ENCODE data around the gene TRIM29. TPM values are rescaled to one million over a fixed set of nuclear protein-coding genes. Genes with fewer than 3 reads are reported as not detected.

TRIM29 gene
- polyA plus RNA-seq, 1 experiment, result 1.5 TPM

GRCh38 chr11:120174866-120175265 lies 37.0 kb upstream of the TRIM29 start:
- ChIA-PET CTCF (interaction anchor here (0.7 to 12.1 kb wide), 3 partner anchors 36 to 128 kb away, joined by 3 to 250 read pairs (median 187); partner anchors contain the start of gene OAF), POLR2A (no interaction called here)
- no peak for DNase-seq (ENCODE audit: low read depth)
- Histone ChIP-seq H3K4me3 (ENCODE audit: low read depth, low read length) (no peak overlapping the region), H3K27me3 (ENCODE audit: control insufficient read depth, insufficient read depth, low read length) (peaks cover 20% of the 10 kb centered on the region), H3K36me3 (ENCODE audit: control insufficient read depth, insufficient read depth, low read length) (no peaks in the 10 kb centered on the region)
- TF ChIP-seq, protein P1, sequence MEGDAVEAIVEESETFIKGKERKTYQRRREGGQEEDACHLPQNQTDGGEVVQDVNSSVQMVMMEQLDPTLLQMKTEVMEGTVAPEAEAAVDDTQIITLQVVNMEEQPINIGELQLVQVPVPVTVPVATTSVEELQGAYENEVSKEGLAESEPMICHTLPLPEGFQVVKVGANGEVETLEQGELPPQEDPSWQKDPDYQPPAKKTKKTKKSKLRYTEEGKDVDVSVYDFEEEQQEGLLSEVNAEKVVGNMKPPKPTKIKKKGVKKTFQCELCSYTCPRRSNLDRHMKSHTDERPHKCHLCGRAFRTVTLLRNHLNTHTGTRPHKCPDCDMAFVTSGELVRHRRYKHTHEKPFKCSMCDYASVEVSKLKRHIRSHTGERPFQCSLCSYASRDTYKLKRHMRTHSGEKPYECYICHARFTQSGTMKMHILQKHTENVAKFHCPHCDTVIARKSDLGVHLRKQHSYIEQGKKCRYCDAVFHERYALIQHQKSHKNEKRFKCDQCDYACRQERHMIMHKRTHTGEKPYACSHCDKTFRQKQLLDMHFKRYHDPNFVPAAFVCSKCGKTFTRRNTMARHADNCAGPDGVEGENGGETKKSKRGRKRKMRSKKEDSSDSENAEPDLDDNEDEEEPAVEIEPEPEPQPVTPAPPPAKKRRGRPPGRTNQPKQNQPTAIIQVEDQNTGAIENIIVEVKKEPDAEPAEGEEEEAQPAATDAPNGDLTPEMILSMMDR (IDR thresholded peaks at IDR 0.05; ENCODE audit: insufficient read depth, low read depth, low read length), result no peak

- Histone ChIP-seq H3K36me3 (ENCODE audit: control insufficient read depth, insufficient read depth, low read length) (no peaks in the 10 kb centered on the region), H3K27me3 (ENCODE audit: control insufficient read depth, insufficient read depth, low read length) (peaks cover 20% of the 10 kb centered on the region), H3K4me3 (ENCODE audit: low read depth, low read length) (no peak overlapping the region)
- TF ChIP-seq, protein P1 (IDR thresholded peaks at IDR 0.05; ENCODE audit: insufficient read depth, low read depth, low read length), result no peak
- POLR2A ChIA-PET, result no interaction called here
- DNase-seq (ENCODE audit: low read depth), result no peak
- CTCF ChIA-PET, result interaction anchor here (9.1 to 12.1 kb wide), 2 partner anchors 56 to 129 kb away, joined by 187 to 250 read pairs; no protein-coding TSS in a partner anchor
Measured at GRCh38 chr11:120173807-120174206, 35.9 kb upstream of the TRIM29 start.

DNA sequence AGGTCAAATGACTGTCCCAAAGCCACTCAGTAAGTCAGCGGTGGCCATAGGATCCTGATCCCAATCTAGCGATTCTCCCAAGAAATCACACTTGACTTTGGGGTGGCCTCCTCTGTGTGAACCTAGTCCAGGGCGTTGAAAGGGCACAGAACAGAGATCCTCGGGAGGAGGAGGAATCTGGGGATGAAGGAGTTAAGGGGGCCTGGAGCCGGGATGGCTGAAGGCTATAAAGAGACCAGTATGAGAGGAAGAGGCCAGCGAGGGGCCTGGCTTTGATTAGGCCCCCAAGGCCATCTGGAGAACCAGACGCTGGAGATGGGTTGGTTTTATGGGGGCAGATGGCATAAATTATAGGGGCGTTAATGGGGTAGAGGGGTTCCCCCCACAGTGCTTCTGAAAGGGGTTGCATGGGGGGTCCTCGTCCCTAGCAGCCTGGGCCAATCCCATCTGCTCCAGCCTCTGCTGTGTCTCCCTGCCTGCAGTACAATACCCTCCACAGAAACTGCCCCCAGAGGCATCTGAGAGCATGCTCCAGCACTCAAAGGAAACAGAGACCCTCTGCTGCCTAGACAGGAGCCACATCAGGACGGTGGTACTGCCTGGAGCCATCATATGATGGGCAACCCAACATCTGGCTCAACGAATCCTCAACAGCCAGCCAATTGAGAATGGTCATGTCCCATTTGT lies 35.2 kb upstream of the TRIM29 start:
- peaks cover 22% of the 10 kb centered on the region for H3K27me3 ChIP-seq (ENCODE audit: control insufficient read depth, insufficient read depth, low read length)
- ChIA-PET CTCF (interaction anchor here (1.0 to 12.1 kb wide), 5 partner anchors 7 to 129 kb away, joined by 4 to 250 read pairs (median 63); partner anchors contain the start of gene POU2F3), POLR2A (no interaction called here)
- H3K4me3 ChIP-seq (ENCODE audit: low read depth, low read length), result no peak overlapping the region
- DNase-seq (ENCODE audit: low read depth), result no peak
- no peaks in the 10 kb centered on the region for H3K36me3 ChIP-seq (ENCODE audit: control insufficient read depth, insufficient read depth, low read length)
- TF ChIP-seq, protein P1 (IDR thresholded peaks at IDR 0.05; ENCODE audit: insufficient read depth, low read depth, low read length), result no peak

DNA sequence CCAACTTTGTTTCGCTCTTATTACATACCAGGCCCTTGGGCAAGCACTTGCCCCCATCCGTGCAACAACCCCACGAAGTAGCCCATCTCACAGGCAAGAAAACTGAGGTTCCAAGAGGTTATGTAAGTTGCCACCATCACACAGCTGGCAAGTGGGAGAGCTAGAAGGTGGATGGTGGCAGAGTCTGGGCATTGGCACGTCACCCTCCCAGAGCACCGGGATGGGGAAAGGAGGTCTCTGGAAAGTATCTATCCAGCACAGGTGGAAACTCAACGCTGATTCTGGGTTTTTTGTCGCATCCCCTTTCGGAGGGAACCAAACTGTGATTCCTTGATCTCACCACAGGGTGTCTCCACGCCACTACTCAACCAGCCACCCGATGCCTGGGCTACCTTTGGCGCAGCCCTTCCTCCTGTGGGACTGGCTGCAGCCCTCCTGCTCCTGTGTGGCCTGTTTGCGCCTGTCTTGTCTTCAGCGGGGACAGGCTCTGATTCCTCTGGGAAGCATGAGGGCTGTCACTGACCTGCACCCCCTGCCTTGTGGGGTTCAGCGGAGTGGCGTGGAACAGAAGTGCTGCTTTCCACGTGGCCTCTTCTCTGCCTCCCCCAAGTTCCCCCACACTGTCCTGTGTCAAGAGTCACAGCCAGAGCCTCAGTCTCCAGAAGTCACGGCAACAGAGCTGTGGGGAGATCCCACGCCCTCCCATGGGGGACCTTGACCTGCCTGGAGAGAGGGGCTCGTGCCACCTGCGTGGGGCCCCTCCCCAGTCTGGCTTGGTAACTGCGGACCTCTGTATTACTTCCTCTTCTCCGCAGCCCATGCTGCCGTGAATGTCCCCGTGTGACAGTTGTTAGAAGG lies 34.4 kb upstream of the TRIM29 start:
- Histone ChIP-seq H3K27me3 (ENCODE audit: control insufficient read depth, insufficient read depth, low read length) (peaks cover 22% of the 10 kb centered on the region), H3K36me3 (ENCODE audit: control insufficient read depth, insufficient read depth, low read length) (no peaks in the 10 kb centered on the region), H3K4me3 (ENCODE audit: low read depth, low read length) (no peak overlapping the region)
- TF ChIP-seq, protein P1 (IDR thresholded peaks at IDR 0.05; ENCODE audit: insufficient read depth, low read depth, low read length), result peak; percentile 80
- CTCF ChIA-PET, result interaction anchor here (1.0 to 12.1 kb wide), 16 partner anchors 8 to 130 kb away, joined by 3 to 250 read pairs (median 5); partner anchors contain the start of gene POU2F3
- POLR2A ChIA-PET, result no interaction called here
- DNase-seq (ENCODE audit: low read depth), result no peak

DNA sequence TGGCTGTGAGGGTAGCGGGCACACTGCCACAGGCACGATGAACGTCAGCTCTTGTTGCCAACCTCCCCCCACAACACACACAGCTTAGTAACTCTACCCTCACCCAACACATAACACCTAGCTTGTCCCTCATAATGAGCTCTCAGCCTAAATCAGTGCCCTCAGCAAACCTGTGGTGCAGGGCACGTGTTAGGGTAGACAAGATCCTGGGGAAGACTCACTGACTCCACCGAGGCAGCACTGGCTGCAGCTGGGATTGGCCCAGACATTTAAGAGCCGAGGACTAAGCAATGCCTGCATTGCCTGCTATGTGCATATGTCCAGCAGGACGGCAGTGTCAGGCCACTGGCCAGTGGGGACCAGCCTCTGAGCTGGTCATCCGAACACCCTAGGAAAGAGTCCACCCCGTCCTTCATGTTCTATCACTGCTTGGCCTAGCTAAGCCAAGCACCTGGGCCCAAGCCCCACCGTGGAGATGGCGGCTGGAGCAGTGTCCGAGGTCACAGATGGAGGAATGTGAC lies 32.9 kb upstream of the TRIM29 start:
- CTCF ChIA-PET, result interaction anchor here (1.2 to 12.1 kb wide), 10 partner anchors 10 to 132 kb away, joined by 3 to 250 read pairs (median 6); no protein-coding TSS in a partner anchor
- no peak for DNase-seq (ENCODE audit: low read depth)
- Histone ChIP-seq H3K36me3 (ENCODE audit: control insufficient read depth, insufficient read depth, low read length) (no peaks in the 10 kb centered on the region), H3K4me3 (ENCODE audit: low read depth, low read length) (no peak overlapping the region), H3K27me3 (ENCODE audit: control insufficient read depth, insufficient read depth, low read length) (peaks cover 24% of the 10 kb centered on the region)
- POLR2A ChIA-PET, result no interaction called here
- TF ChIP-seq, protein P1 (IDR thresholded peaks at IDR 0.05; ENCODE audit: insufficient read depth, low read depth, low read length), result no peak

Measured in BJ (cell line).